Uterus (tissue), 4 donors: ENCODE data around the gene TLL1. TPM values are rescaled to one million over a fixed set of nuclear protein-coding genes. Genes with fewer than 3 reads are reported as not detected.

Experiments used
- DNase-seq, 2 donors: peaks; one replicate each; pipeline ENCODE4 v3.0.0-alpha.2; 2019 to 2020
- H3K27ac ChIP-seq, 2 donors: fragments of 200-600 bp; sonication (generic); 1 replicate in 1 of 2; 2 replicates in 1 of 2; pipeline ENCODE4 v1.5.1; 2016 to 2018
- H3K27me3 ChIP-seq, 2 donors: fragments of 200-600 bp; sonication (generic); one replicate each; pipeline ENCODE4 v1.5.1; 2018 to 2019; ENCODE audit warnings: control low read depth in 1 of 2
- H3K36me3 ChIP-seq, 2 donors: fragments of 200-600 bp; sonication (generic); one replicate each; pipeline ENCODE4 v1.5.1; 2019; ENCODE audit warnings: control low read depth in 1 of 2
- H3K4me1 ChIP-seq, 2 donors: fragments of 200-600 bp; sonication (generic); one replicate each; pipeline ENCODE4 v1.5.1; 2018 to 2019; ENCODE audit warnings: control low read depth in 1 of 2
- H3K4me3 ChIP-seq, 2 donors: fragments of 200-600 bp; sonication (generic); 1 replicate in 1 of 2; 2 replicates in 1 of 2; pipeline ENCODE4 v1.5.1; 2018 to 2019; ENCODE audit warnings: mild to moderate bottlenecking in 1 of 2
- H3K9me3 ChIP-seq, 2 donors: fragments of 200-600 bp; sonication (generic); one replicate each; pipeline ENCODE4 v1.5.1; 2019; ENCODE audit warnings: control low read depth in 1 of 2
- CTCF ChIP-seq, 4 experiments: fragments of 200-600 bp in 2 of 4; fragments of 450-650 bp in 2 of 4; sonication (generic) in 2 of 4; IDR thresholded peaks; one replicate each; pipeline ENCODE4 v1.5.1; 2016 to 2019; ENCODE audit warnings: antibody characterized with exemption in 4 of 4, mild to moderate bottlenecking in 2 of 4, moderate library complexity in 1 of 4
- POLR2A ChIP-seq, 2 donors: fragments of 450-650 bp; IDR thresholded peaks; one replicate each; pipeline ENCODE4 v1.6.1; 2016; ENCODE audit warnings: antibody characterized with exemption in 2 of 2, mild to moderate bottlenecking in 1 of 2, moderate library complexity in 1 of 2
- intact Hi-C: fragments of 100-400 bp; cut with DNase I; formaldehyde crosslinking; loops from one replicate; pipeline ENCODE4 v1.15.1; 2023; ENCODE audit warnings: low total_unique reads
- total RNA-seq, 4 donors: library from RNA; depleted of rRNA in 3 of 4; stranded (reverse); fragments of >200 nt in 3 of 4; gene quantifications; one replicate each; pipeline versions ENCODE4 v1.1.0 to v1.2.4, GENCODE V29; 2014 to 2023
- donor health status: DM: yes; HTN: yes; CAD: no.

Gene TLL1
- total RNA-seq, 4 donors from 2014 or later: 9.7 to 16.6 (median 13.8) TPM

- Histone ChIP-seq H3K4me1 (no peaks in the 10 kb centered on the region), H3K36me3 (no peaks in the 10 kb centered on the region), H3K4me3 (no peak overlapping the region), H3K9me3 (no peaks in the 10 kb centered on the region), H3K27me3 (no peaks in the 10 kb centered on the region), H3K27ac (no peak overlapping the region)
- DNase-seq: no peak
- intact Hi-C loops: no loop called here
- TF ChIP-seq POLR2A (IDR thresholded peaks at IDR 0.05) (no peak), CTCF (IDR thresholded peaks at IDR 0.05) (no peak)
These were observed 42.2 kb downstream of the TLL1 start for GRCh38 chr4:165915215-165915614.

GRCh38 chr4:165921546-165921945 lies 48.5 kb downstream of the TLL1 start:
- no peak for TF ChIP-seq CTCF (IDR thresholded peaks at IDR 0.05)
- no peak for TF ChIP-seq POLR2A (IDR thresholded peaks at IDR 0.05)
- no peak overlapping the region for H3K27ac ChIP-seq
- H3K36me3 ChIP-seq: no peaks in the 10 kb centered on the region
- H3K4me3 ChIP-seq: no peak overlapping the region
- no peaks in the 10 kb centered on the region for H3K27me3 ChIP-seq
- H3K9me3 ChIP-seq: no peaks in the 10 kb centered on the region
- intact Hi-C loops: no loop called here
- no peak for DNase-seq
- no peaks in the 10 kb centered on the region for H3K4me1 ChIP-seq

GRCh38 chr4:165922747-165923146 lies 49.7 kb downstream of the TLL1 start:
- Histone ChIP-seq H3K36me3 (no peaks in the 10 kb centered on the region), H3K4me3 (no peak overlapping the region), H3K27me3 (no peaks in the 10 kb centered on the region), H3K27ac (no peak overlapping the region), H3K4me1 (no peaks in the 10 kb centered on the region), H3K9me3 (no peaks in the 10 kb centered on the region)
- no peak for TF ChIP-seq CTCF (IDR thresholded peaks at IDR 0.05)
- no peak for TF ChIP-seq POLR2A (IDR thresholded peaks at IDR 0.05)
- DNase-seq: no peak
- intact Hi-C loops: no loop called here

- no peaks in the 10 kb centered on the region for H3K27me3 ChIP-seq
- intact Hi-C loops: no loop called here
- H3K9me3 ChIP-seq: no peaks in the 10 kb centered on the region
- H3K4me1 ChIP-seq: no peaks in the 10 kb centered on the region
- no peak overlapping the region for H3K4me3 ChIP-seq
- TF ChIP-seq CTCF (IDR thresholded peaks at IDR 0.05) (no peak), POLR2A (IDR thresholded peaks at IDR 0.05) (no peak)
- no peak for DNase-seq
- no peaks in the 10 kb centered on the region for H3K36me3 ChIP-seq
- H3K27ac ChIP-seq: no peak overlapping the region
These were observed 53.3 kb downstream of the TLL1 start for GRCh38 chr4:165926307-165926706.

- TF ChIP-seq CTCF (IDR thresholded peaks at IDR 0.05) (no peak), POLR2A (IDR thresholded peaks at IDR 0.05) (no peak)
- intact Hi-C loops: no loop called here
- Histone ChIP-seq H3K9me3 (no peaks in the 10 kb centered on the region), H3K27me3 (no peaks in the 10 kb centered on the region), H3K4me3 (no peak overlapping the region), H3K27ac (no peak overlapping the region), H3K4me1 (no peaks in the 10 kb centered on the region), H3K36me3 (no peaks in the 10 kb centered on the region)
- DNase-seq: no peak
These were observed 54.3 kb downstream of the TLL1 start for GRCh38 chr4:165927366-165927765.
